Panc1 (cell line): ENCODE measurements around the gene BRF1.

Experiments
- POLR2AphosphoS5 ChIP-seq: IDR thresholded peaks from 2 replicates; pipeline ENCODE4 v1.6.1; 2012; ENCODE audit warnings: mild to moderate bottlenecking, low read depth, low read length, moderate library complexity
- SIN3A ChIP-seq: IDR thresholded peaks from 2 replicates; pipeline ENCODE4 v1.6.1; 2012; ENCODE audit warnings: low read depth, mild to moderate bottlenecking, low read length, moderate library complexity, borderline replicate concordance; ENCODE audit not compliant: insufficient read depth
- TCF7L2 ChIP-seq: IDR thresholded peaks from 2 replicates; pipeline ENCODE4 v1.6.1; 2011; ENCODE audit warnings: mild to moderate bottlenecking, low read depth, low read length, inconsistent platforms
- TF ChIP-seq, protein P1 (sequence below): fragments of 450-650 bp; IDR thresholded peaks from 2 replicates; pipeline ENCODE4 v1.5.1; 2017; ENCODE audit warnings: mild to moderate bottlenecking
- TF ChIP-seq, protein P2 (sequence below), 2 experiments: IDR thresholded peaks; 2 replicates each; pipeline ENCODE4 v1.6.1; 2011 to 2012; ENCODE audit warnings: low read depth in 2 of 2, control low read depth in 1 of 2, low read length in 1 of 2, mild to moderate bottlenecking in 1 of 2, moderate library complexity in 1 of 2; ENCODE audit not compliant: insufficient read depth in 1 of 2

DNA sequence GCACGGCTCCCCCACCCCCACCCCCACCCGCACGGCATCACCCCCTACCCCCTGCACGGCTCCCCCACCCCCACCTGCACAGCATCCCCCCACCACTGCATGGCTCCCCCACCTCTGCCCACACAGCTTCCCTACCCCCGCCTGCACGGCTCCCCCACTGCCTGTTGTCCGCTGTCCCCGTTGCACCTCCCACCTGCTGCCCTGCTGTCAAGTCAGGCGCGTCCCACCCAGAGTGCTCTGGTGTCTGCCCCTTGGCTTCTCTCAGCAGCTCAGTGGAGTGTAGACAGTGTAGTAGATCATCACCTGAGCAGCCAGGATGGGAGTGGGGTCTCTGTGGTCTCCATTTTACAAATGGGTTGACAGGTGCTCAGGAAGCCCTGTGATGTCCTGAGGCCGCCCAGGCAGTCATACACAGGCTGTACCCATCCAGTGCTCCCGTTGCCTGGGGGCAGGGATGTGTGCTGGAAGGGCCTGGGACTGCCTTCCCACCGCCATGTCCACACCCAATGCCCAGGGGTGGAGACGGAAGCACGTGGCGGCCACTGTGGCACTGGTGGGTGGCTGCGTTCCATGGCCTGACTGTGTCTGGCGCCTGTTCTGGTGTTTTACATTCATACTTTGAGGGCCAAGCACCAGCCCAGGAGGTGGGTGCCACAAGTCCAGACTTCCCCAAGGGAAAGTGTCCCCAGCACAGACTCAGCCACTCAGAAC is 46.2 kb upstream of the BRF1 start:
- TF ChIP-seq, protein P1, sequence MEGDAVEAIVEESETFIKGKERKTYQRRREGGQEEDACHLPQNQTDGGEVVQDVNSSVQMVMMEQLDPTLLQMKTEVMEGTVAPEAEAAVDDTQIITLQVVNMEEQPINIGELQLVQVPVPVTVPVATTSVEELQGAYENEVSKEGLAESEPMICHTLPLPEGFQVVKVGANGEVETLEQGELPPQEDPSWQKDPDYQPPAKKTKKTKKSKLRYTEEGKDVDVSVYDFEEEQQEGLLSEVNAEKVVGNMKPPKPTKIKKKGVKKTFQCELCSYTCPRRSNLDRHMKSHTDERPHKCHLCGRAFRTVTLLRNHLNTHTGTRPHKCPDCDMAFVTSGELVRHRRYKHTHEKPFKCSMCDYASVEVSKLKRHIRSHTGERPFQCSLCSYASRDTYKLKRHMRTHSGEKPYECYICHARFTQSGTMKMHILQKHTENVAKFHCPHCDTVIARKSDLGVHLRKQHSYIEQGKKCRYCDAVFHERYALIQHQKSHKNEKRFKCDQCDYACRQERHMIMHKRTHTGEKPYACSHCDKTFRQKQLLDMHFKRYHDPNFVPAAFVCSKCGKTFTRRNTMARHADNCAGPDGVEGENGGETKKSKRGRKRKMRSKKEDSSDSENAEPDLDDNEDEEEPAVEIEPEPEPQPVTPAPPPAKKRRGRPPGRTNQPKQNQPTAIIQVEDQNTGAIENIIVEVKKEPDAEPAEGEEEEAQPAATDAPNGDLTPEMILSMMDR: no peak
- TF ChIP-seq, protein P2, sequence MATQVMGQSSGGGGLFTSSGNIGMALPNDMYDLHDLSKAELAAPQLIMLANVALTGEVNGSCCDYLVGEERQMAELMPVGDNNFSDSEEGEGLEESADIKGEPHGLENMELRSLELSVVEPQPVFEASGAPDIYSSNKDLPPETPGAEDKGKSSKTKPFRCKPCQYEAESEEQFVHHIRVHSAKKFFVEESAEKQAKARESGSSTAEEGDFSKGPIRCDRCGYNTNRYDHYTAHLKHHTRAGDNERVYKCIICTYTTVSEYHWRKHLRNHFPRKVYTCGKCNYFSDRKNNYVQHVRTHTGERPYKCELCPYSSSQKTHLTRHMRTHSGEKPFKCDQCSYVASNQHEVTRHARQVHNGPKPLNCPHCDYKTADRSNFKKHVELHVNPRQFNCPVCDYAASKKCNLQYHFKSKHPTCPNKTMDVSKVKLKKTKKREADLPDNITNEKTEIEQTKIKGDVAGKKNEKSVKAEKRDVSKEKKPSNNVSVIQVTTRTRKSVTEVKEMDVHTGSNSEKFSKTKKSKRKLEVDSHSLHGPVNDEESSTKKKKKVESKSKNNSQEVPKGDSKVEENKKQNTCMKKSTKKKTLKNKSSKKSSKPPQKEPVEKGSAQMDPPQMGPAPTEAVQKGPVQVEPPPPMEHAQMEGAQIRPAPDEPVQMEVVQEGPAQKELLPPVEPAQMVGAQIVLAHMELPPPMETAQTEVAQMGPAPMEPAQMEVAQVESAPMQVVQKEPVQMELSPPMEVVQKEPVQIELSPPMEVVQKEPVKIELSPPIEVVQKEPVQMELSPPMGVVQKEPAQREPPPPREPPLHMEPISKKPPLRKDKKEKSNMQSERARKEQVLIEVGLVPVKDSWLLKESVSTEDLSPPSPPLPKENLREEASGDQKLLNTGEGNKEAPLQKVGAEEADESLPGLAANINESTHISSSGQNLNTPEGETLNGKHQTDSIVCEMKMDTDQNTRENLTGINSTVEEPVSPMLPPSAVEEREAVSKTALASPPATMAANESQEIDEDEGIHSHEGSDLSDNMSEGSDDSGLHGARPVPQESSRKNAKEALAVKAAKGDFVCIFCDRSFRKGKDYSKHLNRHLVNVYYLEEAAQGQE (IDR thresholded peaks at IDR 0.05; ENCODE audit: insufficient read depth in 1 of 2, low read depth in 2 of 2, low read length in 1 of 2): no peak
- TF ChIP-seq POLR2AphosphoS5 (no peak), SIN3A (no peak), TCF7L2 (no peak)
